Hepatocyte (in vitro differentiated cells): ENCODE results near the gene VPS13D. TPM values are rescaled to one million over a fixed set of nuclear protein-coding genes. Genes with fewer than 3 reads are reported as not detected.

Experiments
- DNase-seq: peaks from one replicate; pipeline ENCODE4 v3.0.0-alpha.2; 2016; ENCODE audit warnings: low spot score
- H2AFZ ChIP-seq: fragments of 200-600 bp; sonication (generic); 2 replicates; pipeline ENCODE4 v1.6.0; 2016; ENCODE audit warnings: antibody characterized with exemption, mild to moderate bottlenecking
- H3K27ac ChIP-seq: fragments of 200-600 bp; sonication (generic); 2 replicates; pipeline ENCODE4 v1.5.1; 2016; ENCODE audit warnings: mild to moderate bottlenecking
- H3K27me3 ChIP-seq: fragments of 200-600 bp; sonication (generic); 2 replicates; pipeline ENCODE4 v1.6.1; 2016
- H3K36me3 ChIP-seq: fragments of 200-600 bp; sonication (generic); replicated peaks from 2 replicates; pipeline ENCODE4 v1.5.1; 2016; ENCODE audit warnings: low read depth; ENCODE audit not compliant: insufficient read depth
- H3K4me1 ChIP-seq: fragments of 200-600 bp; sonication (generic); 2 replicates; pipeline ENCODE4 v1.5.1; 2016; ENCODE audit warnings: mild to moderate bottlenecking, moderate library complexity; ENCODE audit not compliant: insufficient read depth
- H3K4me2 ChIP-seq: fragments of 200-600 bp; sonication (generic); 2 replicates; pipeline ENCODE4 v1.6.0; 2016
- H3K4me3 ChIP-seq: fragments of 200-600 bp; sonication (generic); 2 replicates; pipeline ENCODE4 v1.5.1; 2016; ENCODE audit warnings: mild to moderate bottlenecking
- H3K79me2 ChIP-seq: fragments of 200-600 bp; sonication (generic); 2 replicates; pipeline ENCODE4 v1.6.0; 2017; ENCODE audit warnings: mild to moderate bottlenecking
- H3K9me2 ChIP-seq: fragments of 200-600 bp; sonication (generic); replicated peaks from 2 replicates; pipeline ENCODE4 v1.6.0; 2017; ENCODE audit warnings: mild to moderate bottlenecking; ENCODE audit not compliant: insufficient read depth
- H3K9me3 ChIP-seq: fragments of 200-600 bp; sonication (generic); 2 replicates; pipeline ENCODE4 v1.5.1; 2016; ENCODE audit warnings: low read depth, mild to moderate bottlenecking
- H4K20me1 ChIP-seq: fragments of 200-600 bp; sonication (generic); 2 replicates; pipeline ENCODE4 v1.6.0; 2016; ENCODE audit warnings: mild to moderate bottlenecking; ENCODE audit not compliant: insufficient read depth, poor library complexity, severe bottlenecking
- EZH2 ChIP-seq: fragments of 200-600 bp; sonication (generic); IDR thresholded peaks from 2 replicates; pipeline ENCODE4 v1.6.1; 2016; ENCODE audit warnings: antibody characterized with exemption, mild to moderate bottlenecking, borderline replicate concordance
- EZH2phosphoT487 ChIP-seq: fragments of 200-600 bp; sonication (generic); IDR thresholded peaks from one replicate; pipeline ENCODE4 v1.6.1; 2018; ENCODE audit warnings: antibody characterized with exemption, mild to moderate bottlenecking, low read depth, moderate library complexity; ENCODE audit not compliant: unreplicated experiment, severe bottlenecking
- WGBS: methylation state at CpG from one replicate; pipeline ENCODE4 v1.1.6; 2016; ENCODE audit warnings: low lambda C conversion rate; ENCODE audit errors: missing lambda C conversion rate; 5-methylcytosine and 5-hydroxymethylcytosine counted together
- polyA plus RNA-seq: library from polyadenylated mRNA; unstranded; fragments of >200 nt; fragmentation: Nextera tagmentation; extraction: Ambion mirVana; gene quantifications from 2 replicates; pipeline ENCODE4 v1.2.1, GENCODE V29; 2016
- total RNA-seq: library from RNA; depleted of rRNA; stranded (reverse); fragments of >200 nt; gene quantifications from 2 replicates; pipeline ENCODE4 v1.2.3, GENCODE V29; 2014
- TF ChIP-seq, protein P1 (sequence below): fragments of 200-600 bp; sonication (generic); IDR thresholded peaks from 2 replicates; pipeline ENCODE4 v1.5.1; 2016; ENCODE audit warnings: antibody characterized with exemption, mild to moderate bottlenecking; ENCODE audit not compliant: poor library complexity

VPS13D gene
- total and polyA plus RNA-seq, 2 experiments from 2014 or later = 7.3 to 32.2 TPM

DNA sequence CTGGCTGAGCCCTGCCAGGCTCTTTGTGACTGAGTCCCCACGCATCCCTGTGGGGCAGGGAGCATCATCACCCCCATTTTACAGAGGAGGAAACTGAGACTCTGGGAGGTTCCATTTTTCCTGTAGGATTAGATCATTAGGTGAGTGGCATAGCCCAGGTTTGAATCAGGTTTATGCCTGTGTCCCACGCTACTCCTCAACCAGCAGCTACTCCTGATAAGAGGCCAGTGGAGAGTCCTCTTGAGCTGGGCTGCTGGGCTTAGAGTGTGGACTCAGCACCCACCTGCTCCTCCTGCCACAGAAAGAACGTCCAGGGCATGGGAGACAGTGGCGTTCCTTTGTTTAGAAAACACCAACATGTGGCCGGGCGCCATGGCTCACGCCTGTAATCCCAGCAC, 32.3 kb upstream of the VPS13D start:
- 88% methylated on average over 7 of the region's 7 CpGs for WGBS
- no peak overlapping the region for H3K4me2 ChIP-seq
- no peak overlapping the region for H3K4me3 ChIP-seq
- no peaks in the 10 kb centered on the region for H3K27me3 ChIP-seq
- TF ChIP-seq EZH2 (no peak), EZH2phosphoT487 (no peak)
- TF ChIP-seq, protein P1, sequence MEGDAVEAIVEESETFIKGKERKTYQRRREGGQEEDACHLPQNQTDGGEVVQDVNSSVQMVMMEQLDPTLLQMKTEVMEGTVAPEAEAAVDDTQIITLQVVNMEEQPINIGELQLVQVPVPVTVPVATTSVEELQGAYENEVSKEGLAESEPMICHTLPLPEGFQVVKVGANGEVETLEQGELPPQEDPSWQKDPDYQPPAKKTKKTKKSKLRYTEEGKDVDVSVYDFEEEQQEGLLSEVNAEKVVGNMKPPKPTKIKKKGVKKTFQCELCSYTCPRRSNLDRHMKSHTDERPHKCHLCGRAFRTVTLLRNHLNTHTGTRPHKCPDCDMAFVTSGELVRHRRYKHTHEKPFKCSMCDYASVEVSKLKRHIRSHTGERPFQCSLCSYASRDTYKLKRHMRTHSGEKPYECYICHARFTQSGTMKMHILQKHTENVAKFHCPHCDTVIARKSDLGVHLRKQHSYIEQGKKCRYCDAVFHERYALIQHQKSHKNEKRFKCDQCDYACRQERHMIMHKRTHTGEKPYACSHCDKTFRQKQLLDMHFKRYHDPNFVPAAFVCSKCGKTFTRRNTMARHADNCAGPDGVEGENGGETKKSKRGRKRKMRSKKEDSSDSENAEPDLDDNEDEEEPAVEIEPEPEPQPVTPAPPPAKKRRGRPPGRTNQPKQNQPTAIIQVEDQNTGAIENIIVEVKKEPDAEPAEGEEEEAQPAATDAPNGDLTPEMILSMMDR = no peak
- DNase-seq = no peak
- H2AFZ ChIP-seq = no peak overlapping the region
- no peaks in the 10 kb centered on the region for H3K9me2 ChIP-seq
- no peaks in the 10 kb centered on the region for H4K20me1 ChIP-seq
- H3K36me3 ChIP-seq = no peaks in the 10 kb centered on the region
- no peaks in the 10 kb centered on the region for H3K4me1 ChIP-seq
- H3K79me2 ChIP-seq = no peaks in the 10 kb centered on the region
- no peak overlapping the region for H3K27ac ChIP-seq
- H3K9me3 ChIP-seq = no peaks in the 10 kb centered on the region

DNA sequence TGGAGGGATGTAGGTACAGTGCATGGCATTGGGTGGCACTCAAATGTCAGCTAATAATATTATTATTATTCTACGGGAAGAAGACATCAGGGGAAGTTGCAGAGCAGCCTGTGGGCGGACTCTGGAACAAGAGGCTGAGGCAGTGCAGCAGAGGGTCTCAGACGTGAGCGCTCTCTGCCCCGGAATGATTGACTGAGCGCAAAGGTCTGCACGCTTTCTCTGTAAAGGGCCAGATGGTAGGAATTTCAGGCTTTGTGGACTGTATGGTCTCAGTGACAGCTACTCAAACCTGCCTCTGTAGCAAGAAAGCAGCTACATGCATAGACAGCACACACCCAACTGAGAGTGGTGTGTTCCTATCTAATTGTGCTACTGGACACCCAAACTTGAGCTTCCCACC, 29.6 kb upstream of the VPS13D start:
- Histone ChIP-seq H3K4me2 (no peak overlapping the region), H3K9me3 (no peaks in the 10 kb centered on the region), H3K27ac (no peak overlapping the region), H2AFZ (no peak overlapping the region), H3K27me3 (no peaks in the 10 kb centered on the region), H3K4me3 (no peak overlapping the region), H3K36me3 (no peaks in the 10 kb centered on the region), H3K9me2 (no peaks in the 10 kb centered on the region), H4K20me1 (no peaks in the 10 kb centered on the region), H3K4me1 (no peaks in the 10 kb centered on the region), H3K79me2 (no peaks in the 10 kb centered on the region)
- TF ChIP-seq, protein P1 = no peak
- TF ChIP-seq EZH2 = no peak
- no peak for TF ChIP-seq EZH2phosphoT487
- WGBS = 74% methylated on average over 7 of the region's 7 CpGs
- DNase-seq = no peak

DNA sequence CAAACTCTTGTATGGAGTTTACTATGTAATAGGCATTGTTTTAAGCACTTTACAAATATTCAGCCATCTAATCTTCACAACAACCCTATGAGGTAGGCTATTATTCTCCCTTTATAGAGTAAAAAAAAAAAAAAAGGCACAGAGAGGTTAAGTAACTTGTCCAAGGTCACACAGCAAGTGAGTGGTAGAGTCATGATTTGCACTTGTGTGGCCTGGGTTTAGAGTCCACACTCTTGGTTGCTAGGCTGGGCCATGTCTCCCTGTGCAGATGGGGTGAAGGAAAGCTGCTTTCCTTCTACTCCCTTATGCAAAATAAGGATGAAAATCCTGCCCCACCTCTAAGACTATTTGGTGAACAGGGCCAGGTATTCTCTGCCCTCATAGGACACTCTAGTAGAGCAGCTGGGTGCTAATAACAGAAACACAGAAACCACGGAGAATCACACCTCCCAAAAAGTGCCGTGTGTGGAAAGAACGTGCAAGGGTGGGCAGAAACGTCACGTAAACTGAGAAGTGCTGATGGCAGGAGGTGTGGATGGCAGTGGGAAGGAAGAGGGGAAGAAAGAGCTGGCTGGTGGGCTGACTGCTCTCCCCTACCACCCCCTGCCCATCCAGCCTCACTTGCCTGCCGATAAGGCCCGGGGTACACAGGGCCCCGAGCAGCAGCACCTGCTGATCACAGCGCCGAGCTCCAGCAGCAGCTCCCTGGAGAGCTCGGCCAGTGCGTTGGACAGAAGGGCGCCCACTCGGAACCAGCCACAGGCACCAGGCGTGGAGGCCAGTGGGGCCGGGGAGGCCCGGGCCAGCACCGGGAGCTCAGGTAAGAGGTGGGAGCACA, 28.3 kb upstream of the VPS13D start:
- Histone ChIP-seq H3K9me3 (no peaks in the 10 kb centered on the region), H3K4me2 (no peak overlapping the region), H3K4me3 (no peak overlapping the region), H3K27ac (no peak overlapping the region), H2AFZ (no peak overlapping the region), H4K20me1 (no peaks in the 10 kb centered on the region), H3K36me3 (no peaks in the 10 kb centered on the region), H3K27me3 (no peaks in the 10 kb centered on the region), H3K9me2 (no peaks in the 10 kb centered on the region), H3K79me2 (no peaks in the 10 kb centered on the region), H3K4me1 (no peaks in the 10 kb centered on the region)
- TF ChIP-seq EZH2phosphoT487 (no peak), EZH2 (no peak)
- TF ChIP-seq, protein P1 = no peak
- no peak for DNase-seq
- WGBS = 93% methylated on average over 16 of the region's 18 CpGs
